Posterior cingulate gyrus (tissue), 11 donors: ENCODE results near the gene TCF15.
A peak's percentile ranks its signal among the peaks of the same experiment; 100 is the strongest.

Source experiments
- DNase-seq, 10 donors: peaks; one replicate each; pipeline versions ENCODE4 v3.0.0 to v3.0.0-alpha.2; 2020 to 2021; ENCODE audit warnings: mixed read lengths in 3 of 10
- intact Hi-C: fragments of 100-400 bp; cut with DNase I; formaldehyde crosslinking; loops from one replicate; pipeline ENCODE4 v1.15.1; 2023

TCF15 gene

GRCh38 chr20:610130-611046, at the start of gene TCF15:
Gene TCF15 (minus strand): TSS chr20:610309. CDS start chr20:610237, 72 bp downstream.
- DNase-seq: peak in 1 of 10 donors; percentile 77
- intact Hi-C loops: no loop called here

GRCh38 chr20:658731-659291, 48.7 kb upstream of the TCF15 start:
- intact Hi-C loops: no loop called here
- DNase-seq: peak in 1 of 10 donors; percentile 1

- DNase-seq: peak in 1 of 10 donors; percentile 20
- intact Hi-C loops: no loop called here
Measured at GRCh38 chr20:658202-658601, 48.1 kb upstream of the TCF15 start.

GRCh38 chr20:655726-656624, 45.9 kb upstream of the TCF15 start:
- intact Hi-C loops: no loop called here
- no peak for DNase-seq

GRCh38 chr20:654417-654750, 44.3 kb upstream of the TCF15 start:
- intact Hi-C loops: no loop called here
- no peak for DNase-seq

GRCh38 chr20:653590-654416, 43.7 kb upstream of the TCF15 start:
- DNase-seq: peak in 1 of 10 donors; percentile 86
- intact Hi-C loops: no loop called here

- peak; percentile 56 to 95 (median 80) for DNase-seq
- intact Hi-C loops: no loop called here
Measured at GRCh38 chr20:653110-653589, 43.0 kb upstream of the TCF15 start, which contains the start of gene SRXN1. Gene SRXN1 (minus strand): TSS chr20:653200. CDS start chr20:653185, 15 bp downstream.

GRCh38 chr20:652615-653109, 42.6 kb upstream of the TCF15 start:
- DNase-seq: peak in 1 of 10 donors; percentile 84
- intact Hi-C loops: no loop called here

GRCh38 chr20:651713-652614, 41.9 kb upstream of the TCF15 start:
- peak in 1 of 10 donors; percentile 32 for DNase-seq

GRCh38 chr20:650954-651353, 40.8 kb upstream of the TCF15 start:
- intact Hi-C loops: no loop called here
- peak in 1 of 10 donors; percentile 34 for DNase-seq

More at GRCh38 chr20:651713-652614, 41.9 kb upstream of the TCF15 start:
- intact Hi-C loops: no loop called here

- intact Hi-C loops: no loop called here
- DNase-seq: peak in 1 of 10 donors; percentile 45
Measured at GRCh38 chr20:650281-650680, 40.2 kb upstream of the TCF15 start.

GRCh38 chr20:647479-648019, 37.4 kb upstream of the TCF15 start:
- intact Hi-C loops: loop anchor here (10.0 kb wide), 1 partner anchor 293 kb away; no protein-coding TSS in a partner anchor
- no peak for DNase-seq

GRCh38 chr20:646868-647233, 36.7 kb upstream of the TCF15 start:
- intact Hi-C loops: loop anchor here (10.0 kb wide), 1 partner anchor 292 kb away; no protein-coding TSS in a partner anchor
- peak in 1 of 10 donors; percentile 35 for DNase-seq

GRCh38 chr20:646107-646867, 36.2 kb upstream of the TCF15 start:
- intact Hi-C loops: loop anchor here (10.0 kb wide), 1 partner anchor 291 kb away; no protein-coding TSS in a partner anchor
- peak in 1 of 10 donors; percentile 24 for DNase-seq

GRCh38 chr20:645318-646106, 35.4 kb upstream of the TCF15 start:
- DNase-seq: peak; percentile 46 to 96 (median 72)
- intact Hi-C loops: loop anchor here (2.0 to 10.0 kb wide), 2 partner anchors 83 to 291 kb away; no protein-coding TSS in a partner anchor

GRCh38 chr20:644692-645317, 34.7 kb upstream of the TCF15 start:
- intact Hi-C loops: loop anchor here (2.0 to 10.0 kb wide), 2 partner anchors 82 to 290 kb away; no protein-coding TSS in a partner anchor
- DNase-seq: peak in 1 of 10 donors; percentile 52
